Calu3 (cell line): ENCODE measurements around the gene CHRM5. TPM values are rescaled to one million over a fixed set of nuclear protein-coding genes. Genes with fewer than 3 reads are reported as not detected.

Experiments
- BruUV-seq: library from RNA; stranded (reverse); fragments of 400-500 nt; replicated peaks from 2 replicates; lab custom pipeline; 2021; lab: Mats Ljungman, UMichigan
- CTCF ChIA-PET: fragments of 300-600 bp; sonication (Branson Sonifier 250); formaldehyde crosslinking; loops from one replicate; lab custom pipeline; 2022; ENCODE audit warnings: antibody characterized with exemption; lab: Charles Lee
- DNase-seq: peaks from one replicate; pipeline ENCODE4 v3.0.0; 2022
- H3K27ac Mint-ChIP-seq: one replicate; pipeline ENCODE4 v1.8.0; 2022; ENCODE audit warnings: mixed read lengths; ENCODE audit not compliant: unreplicated experiment
- H3K27me3 Mint-ChIP-seq: one replicate; pipeline ENCODE4 v1.8.0; 2022; ENCODE audit warnings: mixed read lengths; ENCODE audit not compliant: unreplicated experiment
- H3K36me3 Mint-ChIP-seq: one replicate; pipeline ENCODE4 v1.8.0; 2022; ENCODE audit warnings: mild to moderate bottlenecking, moderate library complexity, mixed read lengths; ENCODE audit not compliant: insufficient read depth, unreplicated experiment
- H3K4me1 Mint-ChIP-seq: one replicate; pipeline ENCODE4 v1.8.0; 2022; ENCODE audit warnings: mild to moderate bottlenecking, low read depth, mixed read lengths; ENCODE audit not compliant: unreplicated experiment
- H3K4me3 Mint-ChIP-seq: one replicate; pipeline ENCODE4 v1.8.0; 2022; ENCODE audit warnings: mild to moderate bottlenecking, low read depth, moderate library complexity, mixed read lengths; ENCODE audit not compliant: unreplicated experiment
- H3K9me3 Mint-ChIP-seq: one replicate; pipeline ENCODE4 v1.8.0; 2022; ENCODE audit warnings: low read depth, mixed read lengths; ENCODE audit not compliant: unreplicated experiment
- intact Hi-C: fragments of 100-400 bp; cut with micrococcal nuclease; formaldehyde crosslinking; loops from one replicate; pipeline ENCODE4 v1.10.0; 2022; ENCODE audit not compliant: unreplicated experiment
- total RNA-seq: library from RNA; stranded (reverse); gene quantifications from 2 replicates; pipeline ENCODE4 v1.2.3, GENCODE V29; 2022
- TF ChIP-seq, protein P1 (sequence below): fragments of 200-600 bp; IDR thresholded peaks from one replicate; pipeline ENCODE4 v1.8.0; 2022; ENCODE audit warnings: antibody characterized with exemption; ENCODE audit not compliant: unreplicated experiment

CHRM5 gene
- total RNA-seq, 1 experiment from 2014 or later, result not detected

DNA sequence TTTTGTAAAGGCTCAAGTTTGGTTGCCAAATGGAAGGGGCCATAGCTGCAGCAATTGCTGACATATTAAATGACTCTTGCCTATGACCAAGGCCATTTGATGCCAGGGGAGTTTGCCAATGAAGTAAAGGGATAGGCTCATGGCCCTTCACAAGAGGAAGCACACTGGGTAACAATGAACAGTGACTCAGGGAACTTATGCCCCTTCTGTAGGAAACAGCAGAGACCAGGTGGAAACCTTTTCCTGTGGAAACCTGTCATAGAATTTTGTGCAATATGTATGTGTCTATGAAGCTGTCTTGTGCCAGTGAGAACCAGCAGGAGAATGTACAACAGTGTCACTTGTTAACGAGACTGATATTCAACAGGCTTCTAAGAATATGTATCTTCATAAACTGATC is 96.1 kb downstream of the CHRM5 start:
- H3K9me3 Mint-ChIP-seq, result no peaks in the 10 kb centered on the region
- TF ChIP-seq, protein P1, sequence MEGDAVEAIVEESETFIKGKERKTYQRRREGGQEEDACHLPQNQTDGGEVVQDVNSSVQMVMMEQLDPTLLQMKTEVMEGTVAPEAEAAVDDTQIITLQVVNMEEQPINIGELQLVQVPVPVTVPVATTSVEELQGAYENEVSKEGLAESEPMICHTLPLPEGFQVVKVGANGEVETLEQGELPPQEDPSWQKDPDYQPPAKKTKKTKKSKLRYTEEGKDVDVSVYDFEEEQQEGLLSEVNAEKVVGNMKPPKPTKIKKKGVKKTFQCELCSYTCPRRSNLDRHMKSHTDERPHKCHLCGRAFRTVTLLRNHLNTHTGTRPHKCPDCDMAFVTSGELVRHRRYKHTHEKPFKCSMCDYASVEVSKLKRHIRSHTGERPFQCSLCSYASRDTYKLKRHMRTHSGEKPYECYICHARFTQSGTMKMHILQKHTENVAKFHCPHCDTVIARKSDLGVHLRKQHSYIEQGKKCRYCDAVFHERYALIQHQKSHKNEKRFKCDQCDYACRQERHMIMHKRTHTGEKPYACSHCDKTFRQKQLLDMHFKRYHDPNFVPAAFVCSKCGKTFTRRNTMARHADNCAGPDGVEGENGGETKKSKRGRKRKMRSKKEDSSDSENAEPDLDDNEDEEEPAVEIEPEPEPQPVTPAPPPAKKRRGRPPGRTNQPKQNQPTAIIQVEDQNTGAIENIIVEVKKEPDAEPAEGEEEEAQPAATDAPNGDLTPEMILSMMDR, result no peak
- no peaks in the 10 kb centered on the region for H3K27me3 Mint-ChIP-seq
- CTCF ChIA-PET, result interaction anchor here (0.6 kb wide), 1 partner anchor 304 kb away, joined by 3 read pairs; no protein-coding TSS in a partner anchor
- no peak overlapping the region for H3K27ac Mint-ChIP-seq
- no peak for DNase-seq
- no peaks in the 10 kb centered on the region for H3K4me1 Mint-ChIP-seq
- H3K4me3 Mint-ChIP-seq, result no peak overlapping the region
- BruUV-seq, result no TSS peak
- H3K36me3 Mint-ChIP-seq, result no peaks in the 10 kb centered on the region
- intact Hi-C loops, result loop anchor here (5.0 kb wide), 1 partner anchor 148 kb away; the partner anchor contains the start of gene KATNBL1

DNA sequence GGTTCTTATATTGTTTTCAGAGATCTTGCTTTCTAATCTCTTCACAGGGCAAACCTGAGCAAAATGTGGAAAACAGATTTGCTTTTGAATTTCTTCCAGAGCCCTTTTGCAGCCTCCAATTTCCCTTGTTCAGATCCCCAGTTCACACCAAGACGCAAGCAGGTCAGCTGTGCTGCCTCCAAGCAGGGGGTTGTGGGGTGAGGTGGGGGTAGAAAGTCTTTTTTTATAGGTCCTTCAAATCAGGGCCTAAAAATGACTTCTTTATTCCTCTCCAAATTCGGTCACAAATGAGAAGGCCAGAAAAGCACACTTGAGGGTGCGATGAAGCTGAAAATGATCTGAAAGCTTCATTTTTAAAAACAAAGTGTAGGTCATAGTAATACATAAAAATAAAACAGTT is 97.0 kb downstream of the CHRM5 start:
- DNase-seq, result no peak
- CTCF ChIA-PET, result interaction anchor here (0.6 kb wide), 1 partner anchor 303 kb away, joined by 3 read pairs; no protein-coding TSS in a partner anchor
- H3K27ac Mint-ChIP-seq, result no peak overlapping the region
- H3K27me3 Mint-ChIP-seq, result no peaks in the 10 kb centered on the region
- BruUV-seq, result no TSS peak
- H3K9me3 Mint-ChIP-seq, result no peaks in the 10 kb centered on the region
- intact Hi-C loops, result no loop called here
- TF ChIP-seq, protein P1, result no peak
- H3K36me3 Mint-ChIP-seq, result no peaks in the 10 kb centered on the region
- H3K4me1 Mint-ChIP-seq, result no peaks in the 10 kb centered on the region
- H3K4me3 Mint-ChIP-seq, result no peak overlapping the region

DNA sequence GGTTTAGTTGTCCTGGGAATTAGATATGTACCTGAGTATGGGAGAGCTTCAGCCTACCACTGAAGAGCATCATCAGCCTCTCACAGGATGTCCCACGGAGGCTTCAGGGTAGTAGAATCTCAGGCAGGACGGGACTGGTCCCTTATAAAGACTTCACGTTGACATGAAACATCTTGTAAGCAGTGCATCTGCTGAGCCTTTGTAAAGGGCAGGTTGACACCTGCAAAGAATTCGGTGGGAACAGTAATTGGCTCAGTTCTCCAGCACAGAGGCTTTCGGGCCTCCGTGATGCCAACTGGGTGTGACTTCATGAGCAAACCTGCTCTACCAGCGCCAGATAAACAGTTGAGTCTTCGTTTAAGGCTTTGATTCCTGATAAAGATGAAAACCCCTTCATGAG is 97.6 kb downstream of the CHRM5 start:
- Mint-ChIP-seq H3K36me3 (no peaks in the 10 kb centered on the region), H3K4me3 (no peak overlapping the region), H3K27ac (no peak overlapping the region), H3K27me3 (no peaks in the 10 kb centered on the region), H3K4me1 (no peaks in the 10 kb centered on the region), H3K9me3 (no peaks in the 10 kb centered on the region)
- no TSS peak for BruUV-seq
- intact Hi-C loops, result no loop called here
- DNase-seq, result no peak
- TF ChIP-seq, protein P1, result no peak
- CTCF ChIA-PET, result no interaction called here

DNA sequence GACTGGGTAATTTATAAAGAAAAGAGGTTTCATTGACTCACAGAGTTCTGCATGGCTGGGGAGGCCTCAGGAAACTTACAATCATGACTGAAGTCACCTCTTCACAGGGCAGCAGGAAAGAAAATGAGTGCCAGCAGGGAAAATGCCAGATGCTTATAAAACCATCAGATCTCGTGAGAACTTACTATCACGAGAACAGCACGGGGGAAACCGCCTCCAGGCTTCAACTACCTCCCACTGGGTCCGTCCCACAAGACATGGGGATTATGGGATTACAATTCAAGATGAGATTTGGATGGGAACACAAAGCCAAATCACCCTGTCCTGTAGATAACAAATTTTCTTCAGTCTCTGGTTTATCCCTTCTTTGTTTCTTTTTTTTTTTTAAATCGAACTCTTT is 101.7 kb downstream of the CHRM5 start:
- TF ChIP-seq, protein P1, result no peak
- BruUV-seq, result no TSS peak
- Mint-ChIP-seq H3K4me3 (no peak overlapping the region), H3K27me3 (no peaks in the 10 kb centered on the region), H3K36me3 (no peaks in the 10 kb centered on the region), H3K27ac (no peak overlapping the region), H3K9me3 (no peaks in the 10 kb centered on the region), H3K4me1 (no peaks in the 10 kb centered on the region)
- no peak for DNase-seq
- CTCF ChIA-PET, result interaction anchor here (0.7 kb wide), 1 partner anchor 666 kb away, joined by 7 read pairs; no protein-coding TSS in a partner anchor
- intact Hi-C loops, result no loop called here
